ENCODE results near the gene BRD8. TPM values are rescaled to one million over a fixed set of nuclear protein-coding genes. Genes with fewer than 3 reads are reported as not detected.

Gene BRD8
- polyA plus RNA-seq, 1 of the 3 experiments (the other 2 are of a cell fraction): 46.2 TPM

- H4K20me1 ChIP-seq (ENCODE audit: insufficient read depth): no peaks in the 10 kb centered on the region
- H3K4me3 ChIP-seq (ENCODE audit: low read depth in 2 of 2, low read length in 1 of 2): no peak overlapping the region
- H3K4me2 ChIP-seq: no peak overlapping the region
- H3K27me3 ChIP-seq (ENCODE audit: insufficient read depth): no peaks in the 10 kb centered on the region
- POLR2A ChIA-PET: no interaction called here
- H3F3A ChIP-seq (replicated peaks; ENCODE audit: insufficient read depth): peaks cover 15% of the 10 kb centered on the region
- CTCF ChIA-PET: interaction anchor here (1.1 kb wide), 1 partner anchor 106 kb away, joined by 4 read pairs; no protein-coding TSS in a partner anchor
- H3K79me2 ChIP-seq (ENCODE audit: insufficient read depth): peaks cover 36% of the 10 kb centered on the region
- no peak overlapping the region for H3K27ac ChIP-seq (ENCODE audit: low read depth in 2 of 2, low read length in 1 of 2)
- no peaks in the 10 kb centered on the region for H3K9me2 ChIP-seq
- H3K9ac ChIP-seq: no peak overlapping the region
- H3K9me3 ChIP-seq: no peaks in the 10 kb centered on the region
- peaks cover 40 to 66% of the 10 kb centered on the region in 2 experiments for H3K36me3 ChIP-seq (replicated peaks in 1 of 2; ENCODE audit: control insufficient read depth in 1 of 2, insufficient read depth in 2 of 2, low read length in 1 of 2)
- peaks cover 0 to 11% of the 10 kb centered on the region in 2 experiments; a peak in 2 of 4 replicates for H3K4me1 ChIP-seq (ENCODE audit: control insufficient read depth in 1 of 2, insufficient read depth in 2 of 2, low read depth in 1 of 2, low read length in 1 of 2)
- 71% methylated on average over 3 of the region's 6 CpGs for WGBS (ENCODE audit: low lambda C conversion rate)
- DNase-seq: no peak
- TF ChIP-seq USF2 (IDR thresholded peaks at IDR 0.05; ENCODE audit: borderline replicate concordance, low read depth, low read length) (no peak), REST (IDR thresholded peaks at IDR 0.05; ENCODE audit: low read depth, low read length) (no peak), SIN3A (IDR thresholded peaks at IDR 0.05; ENCODE audit: borderline replicate concordance, low read depth, low read length) (no peak), TCF12 (IDR thresholded peaks at IDR 0.05) (no peak), TEAD4 (IDR thresholded peaks at IDR 0.05; ENCODE audit: borderline replicate concordance, insufficient read depth) (no peak), FOSL2 (IDR thresholded peaks at IDR 0.05; ENCODE audit: borderline replicate concordance, low read depth) (no peak)
- TF ChIP-seq, protein P1, sequence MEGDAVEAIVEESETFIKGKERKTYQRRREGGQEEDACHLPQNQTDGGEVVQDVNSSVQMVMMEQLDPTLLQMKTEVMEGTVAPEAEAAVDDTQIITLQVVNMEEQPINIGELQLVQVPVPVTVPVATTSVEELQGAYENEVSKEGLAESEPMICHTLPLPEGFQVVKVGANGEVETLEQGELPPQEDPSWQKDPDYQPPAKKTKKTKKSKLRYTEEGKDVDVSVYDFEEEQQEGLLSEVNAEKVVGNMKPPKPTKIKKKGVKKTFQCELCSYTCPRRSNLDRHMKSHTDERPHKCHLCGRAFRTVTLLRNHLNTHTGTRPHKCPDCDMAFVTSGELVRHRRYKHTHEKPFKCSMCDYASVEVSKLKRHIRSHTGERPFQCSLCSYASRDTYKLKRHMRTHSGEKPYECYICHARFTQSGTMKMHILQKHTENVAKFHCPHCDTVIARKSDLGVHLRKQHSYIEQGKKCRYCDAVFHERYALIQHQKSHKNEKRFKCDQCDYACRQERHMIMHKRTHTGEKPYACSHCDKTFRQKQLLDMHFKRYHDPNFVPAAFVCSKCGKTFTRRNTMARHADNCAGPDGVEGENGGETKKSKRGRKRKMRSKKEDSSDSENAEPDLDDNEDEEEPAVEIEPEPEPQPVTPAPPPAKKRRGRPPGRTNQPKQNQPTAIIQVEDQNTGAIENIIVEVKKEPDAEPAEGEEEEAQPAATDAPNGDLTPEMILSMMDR (IDR thresholded peaks at IDR 0.05): no peak
- TF ChIP-seq, protein P2, sequence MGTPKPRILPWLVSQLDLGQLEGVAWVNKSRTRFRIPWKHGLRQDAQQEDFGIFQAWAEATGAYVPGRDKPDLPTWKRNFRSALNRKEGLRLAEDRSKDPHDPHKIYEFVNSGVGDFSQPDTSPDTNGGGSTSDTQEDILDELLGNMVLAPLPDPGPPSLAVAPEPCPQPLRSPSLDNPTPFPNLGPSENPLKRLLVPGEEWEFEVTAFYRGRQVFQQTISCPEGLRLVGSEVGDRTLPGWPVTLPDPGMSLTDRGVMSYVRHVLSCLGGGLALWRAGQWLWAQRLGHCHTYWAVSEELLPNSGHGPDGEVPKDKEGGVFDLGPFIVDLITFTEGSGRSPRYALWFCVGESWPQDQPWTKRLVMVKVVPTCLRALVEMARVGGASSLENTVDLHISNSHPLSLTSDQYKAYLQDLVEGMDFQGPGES (IDR thresholded peaks at IDR 0.05; ENCODE audit: low read depth, low read length): no peak
- no peak overlapping the region for H2AFZ ChIP-seq (ENCODE audit: low read depth)
Measured at GRCh38 chr5:138182808-138183207, 4.4 kb upstream of the BRD8 start.
